ENCODE data around the gene ALG14.

- no peak for TF ChIP-seq CTCF (IDR thresholded peaks at IDR 0.05; ENCODE audit: borderline replicate concordance, extremely low read depth, low read length, poor library complexity, severe bottlenecking)
- no peak for TF ChIP-seq EZH2 (IDR thresholded peaks at IDR 0.05; ENCODE audit: borderline replicate concordance, low read depth, low read length, severe bottlenecking)
Measured at GRCh38 chr1:95080879-95081278, 8.1 kb upstream of the ALG14 start.

Data from DND-41 (cell line).